GM18505 (cell line): ENCODE results near the gene VMAC.
A peak's percentile ranks its signal among the peaks of the same experiment; 100 is the strongest.

ENCODE experiments used
- ATAC-seq: cut with Tn5 transposase; IDR thresholded peaks from one replicate; pipeline ENCODE4 v1.9.1; 2021; ENCODE audit not compliant: unreplicated experiment
- POLR2A ChIP-seq: IDR thresholded peaks from 4 replicates; pipeline ENCODE4 v1.6.1; 2011; ENCODE audit warnings: borderline replicate concordance; ENCODE audit not compliant: insufficient read depth, insufficient read length; ENCODE audit errors: extremely low read depth

Gene VMAC

DNA sequence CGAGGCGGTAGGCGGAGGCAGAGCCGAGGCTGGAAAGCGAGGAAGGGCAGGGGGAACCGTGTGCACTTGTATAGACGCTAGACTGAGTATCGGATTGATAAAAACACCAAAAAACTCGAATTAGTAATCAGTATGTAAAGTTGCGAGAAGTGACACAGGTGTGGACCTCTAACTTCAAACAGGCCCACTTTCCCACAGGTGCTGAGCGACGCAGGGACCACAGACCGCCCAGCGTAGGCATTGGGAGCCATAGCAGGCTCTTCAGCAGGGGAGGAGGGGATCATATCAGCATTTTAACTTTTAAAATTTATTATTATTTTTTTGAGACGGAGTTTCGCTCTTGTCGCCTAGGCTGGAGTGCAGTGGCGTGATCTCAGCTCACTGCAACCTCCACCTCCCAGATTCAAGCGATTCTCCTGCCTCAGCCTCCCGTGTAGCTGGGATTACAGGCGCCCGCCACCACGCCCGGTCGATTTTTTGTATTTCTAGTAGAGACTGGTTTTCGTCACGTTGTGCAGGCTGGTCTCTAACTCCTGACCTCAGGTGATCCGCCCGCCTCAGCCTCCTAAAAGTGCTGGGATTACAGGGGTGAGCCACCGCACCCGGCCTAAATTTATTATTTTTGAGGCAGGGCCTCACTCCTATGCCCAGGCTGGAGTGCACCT, 574 bp downstream of the VMAC start:
- no peak for ATAC-seq
- TF ChIP-seq POLR2A: no peak

GRCh38 chr19:5907241-5907640, 2.6 kb downstream of the VMAC start:
- no peak for ATAC-seq
- no peak for TF ChIP-seq POLR2A

GRCh38 chr19:5908773-5909442, 4.2 kb downstream of the VMAC start:
- TF ChIP-seq POLR2A: no peak
- ATAC-seq: no peak

- no peak for ATAC-seq
Observed at GRCh38 chr19:5910638-5910907, 5.9 kb downstream of the VMAC start.

GRCh38 chr19:5911366-5911765, 6.7 kb downstream of the VMAC start:
- no peak for ATAC-seq
- no peak for TF ChIP-seq POLR2A

More at GRCh38 chr19:5910638-5910907, 5.9 kb downstream of the VMAC start:
- no peak for TF ChIP-seq POLR2A

DNA sequence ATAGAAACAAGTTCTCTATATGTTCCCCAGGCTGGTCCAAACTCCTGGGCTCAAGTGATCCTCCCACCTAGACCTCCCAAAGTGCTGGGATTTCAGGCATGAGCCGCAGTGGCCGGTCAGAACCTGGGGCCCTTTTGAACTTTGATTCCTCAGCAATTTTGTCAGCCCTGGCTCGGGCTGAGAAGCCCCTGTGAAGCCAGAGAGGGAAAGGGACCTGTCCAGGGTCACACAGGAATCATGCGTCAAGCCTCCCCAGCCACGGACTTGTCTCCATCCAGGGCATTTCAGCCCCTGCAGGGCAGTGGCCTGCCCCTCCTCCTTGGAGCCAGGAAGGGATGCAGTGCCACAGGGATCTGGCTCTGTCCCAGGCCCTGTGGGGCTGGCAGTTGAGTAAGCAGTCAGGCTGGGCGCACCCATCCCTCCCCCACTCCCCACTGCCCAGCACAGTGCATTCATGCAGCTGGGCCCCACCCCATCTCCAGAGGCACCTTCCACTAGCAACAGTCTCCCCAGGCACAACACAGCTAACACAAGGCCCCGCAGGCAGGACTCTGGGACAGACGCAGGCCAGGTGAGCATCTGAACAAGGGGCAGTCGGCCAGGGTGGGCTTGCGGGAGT, 9.2 kb downstream of the VMAC start, which contains the start of gene CAPS:
CAPS (plus strand) TSS at position 516 of the 619 bp plus-strand sequence. CDS start 153 bp downstream, outside the sequence.
- ATAC-seq: no peak
- no peak for TF ChIP-seq POLR2A

DNA sequence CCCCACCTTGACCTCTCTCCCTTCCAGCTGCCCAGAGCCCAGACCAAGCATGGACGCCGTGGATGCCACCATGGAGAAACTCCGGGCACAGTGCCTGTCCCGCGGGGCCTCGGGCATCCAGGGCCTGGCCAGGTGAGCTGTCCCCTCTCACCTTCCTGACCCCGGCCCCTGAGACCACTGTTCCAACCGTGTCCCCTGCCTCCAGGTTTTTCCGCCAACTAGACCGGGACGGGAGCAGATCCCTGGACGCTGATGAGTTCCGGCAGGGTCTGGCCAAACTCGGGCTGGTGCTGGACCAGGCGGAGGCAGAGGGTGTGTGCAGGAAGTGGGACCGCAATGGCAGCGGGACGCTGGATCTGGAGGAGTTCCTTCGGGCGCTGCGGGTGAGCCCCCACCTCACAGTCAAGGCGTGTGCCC, 9.7 kb downstream of the VMAC start:
- TF ChIP-seq POLR2A: no peak

DNA sequence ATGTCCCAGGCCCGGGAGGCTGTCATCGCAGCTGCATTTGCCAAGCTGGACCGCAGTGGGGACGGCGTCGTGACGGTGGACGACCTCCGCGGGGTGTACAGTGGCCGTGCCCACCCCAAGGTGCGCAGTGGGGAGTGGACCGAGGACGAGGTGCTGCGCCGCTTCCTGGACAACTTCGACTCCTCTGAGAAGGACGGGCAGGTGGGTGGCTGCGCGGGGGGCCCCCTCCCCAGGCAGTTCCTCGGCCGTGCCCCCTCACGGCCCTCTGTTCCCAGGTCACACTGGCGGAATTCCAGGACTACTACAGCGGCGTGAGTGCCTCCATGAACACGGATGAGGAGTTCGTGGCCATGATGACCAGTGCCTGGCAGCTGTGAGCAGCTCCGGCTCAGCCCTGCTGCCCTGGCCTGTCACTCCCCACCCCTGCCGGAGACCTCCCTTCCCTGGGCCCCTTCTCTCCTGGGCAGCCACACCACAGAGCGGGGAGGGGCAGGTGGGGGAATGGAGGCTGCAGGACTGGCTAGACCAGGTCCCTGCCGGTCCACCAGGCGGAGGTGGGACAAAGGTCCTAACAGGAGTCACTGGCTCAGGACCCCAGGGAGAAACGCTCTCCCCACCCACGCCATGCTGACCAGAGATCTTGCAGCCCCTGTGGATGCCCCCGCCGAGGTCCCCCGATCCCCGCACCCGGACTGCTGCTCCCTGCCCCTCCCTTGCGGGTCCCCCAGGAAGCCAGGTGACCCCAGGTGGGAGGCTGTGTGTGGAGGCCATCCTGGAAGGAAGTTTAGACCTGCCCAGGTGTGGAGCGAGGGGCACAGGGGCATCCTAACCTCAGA, 10.5 kb downstream of the VMAC start:
- ATAC-seq: no peak
- no peak for TF ChIP-seq POLR2A

More for the DNA sequence above, 9.7 kb downstream of the VMAC start:
- ATAC-seq: no peak

- TF ChIP-seq POLR2A: no peak
Observed at GRCh38 chr19:5915782-5916165, 11.1 kb downstream of the VMAC start.

DNA sequence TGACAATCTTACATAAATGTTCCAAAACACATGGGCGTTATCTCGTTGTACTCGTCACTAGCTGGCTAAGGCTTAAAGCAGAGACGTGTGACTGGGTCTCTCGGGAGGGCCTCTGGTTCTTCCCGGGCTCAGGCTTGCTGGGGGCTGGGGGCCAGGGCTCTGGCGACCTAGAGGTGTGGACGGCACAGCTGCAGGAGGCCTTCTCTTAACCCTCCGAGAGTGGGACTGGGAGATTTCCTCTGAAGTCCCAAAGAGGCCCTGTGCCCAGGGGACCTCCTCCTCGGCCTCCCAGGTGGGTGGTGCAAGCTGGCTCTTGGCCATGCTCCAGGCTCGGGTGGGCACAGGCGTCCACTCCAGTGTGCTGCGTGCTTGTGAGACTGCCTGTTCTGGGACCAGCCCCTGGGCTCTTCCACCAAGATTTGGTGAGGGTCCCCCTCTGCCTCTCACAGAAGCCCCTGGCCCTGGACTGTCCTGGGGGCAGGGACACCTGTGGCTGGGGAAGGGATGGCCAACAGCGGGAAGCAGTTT, 11.6 kb downstream of the VMAC start:
- no peak for ATAC-seq
- TF ChIP-seq POLR2A: peak; percentile 22

More at GRCh38 chr19:5915782-5916165, 11.1 kb downstream of the VMAC start:
- no peak for ATAC-seq

GRCh38 chr19:5917431-5918107, 12.9 kb downstream of the VMAC start:
- TF ChIP-seq POLR2A: no peak
- ATAC-seq: no peak

DNA sequence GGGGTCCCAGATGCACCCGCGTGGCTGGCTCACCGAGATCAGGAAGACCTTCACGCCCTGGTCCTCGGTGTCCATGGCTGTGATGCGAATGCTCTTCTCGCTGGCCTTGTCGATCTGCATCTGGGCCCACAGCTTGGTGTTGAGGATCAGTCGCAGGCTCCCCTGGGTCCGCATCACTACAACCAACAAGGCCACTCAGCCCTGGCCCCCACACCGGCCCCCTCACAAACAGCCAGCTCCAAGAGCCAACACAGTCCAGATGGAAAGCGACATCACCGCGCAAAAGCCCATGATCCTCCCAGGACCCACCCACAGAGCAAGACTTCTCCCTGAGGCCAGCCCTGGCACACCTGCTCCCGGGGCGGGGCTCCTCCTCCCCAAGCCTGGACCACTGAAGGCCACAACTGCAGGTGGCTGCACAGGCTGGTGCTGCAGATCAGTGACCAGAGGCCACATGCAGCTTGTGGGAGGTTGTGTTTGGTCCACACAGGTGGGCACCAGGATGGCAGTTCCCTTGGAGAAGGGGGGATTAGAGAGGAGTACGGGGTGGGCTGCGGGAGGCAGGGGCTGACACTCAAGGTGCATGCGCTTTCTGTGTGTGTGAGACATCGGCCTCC, 13.9 kb downstream of the VMAC start:
- TF ChIP-seq POLR2A: no peak

More for the DNA sequence above, 13.9 kb downstream of the VMAC start:
- no peak for ATAC-seq
